A549 (cell line): ENCODE data around the gene GZMM. TPM values are rescaled to one million over a fixed set of nuclear protein-coding genes. Genes with fewer than 3 reads are reported as not detected.

Source experiments
- ATAC-seq, 2 experiments: fragments of 200-7000 bp in 1 of 2; fragments of >200 bp in 1 of 2; cut with Nextera tagmentation in 1 of 2; cut with Tn5 transposase in 1 of 2; 3 replicates each; pipeline versions ENCODE4 v1.8.0 to v1.9.1; 2018 to 2020; ENCODE audit warnings: mild to moderate bottlenecking in 1 of 2, moderate library complexity in 1 of 2
- CTCF ChIA-PET: fragments of 300-600 bp; sonication (Branson Sonifier 250); formaldehyde crosslinking; extraction: SDS; loops from one replicate; lab custom pipeline; 2021; ENCODE audit warnings: antibody characterized with exemption, inconsistent platforms; lab: Yijun Ruan, JAX
- POLR2A ChIA-PET: fragments of 350-600 bp; formaldehyde crosslinking; extraction: SDS; loops from one replicate; lab custom pipeline; 2021; ENCODE audit warnings: antibody characterized with exemption, inconsistent platforms; lab: Yijun Ruan, JAX
- DNase-seq, 2 experiments: peaks; one replicate each; pipeline versions ENCODE4 v3.0.0 to v3.0.0-alpha.2; 2011 to 2016; ENCODE audit warnings: low read depth in 1 of 2, low spot score in 1 of 2
- FAIRE-seq: peaks from 2 replicates; lab custom pipeline; 2011; peaks lifted over from hg19 to GRCh38; lab: Jason Lieb, UNC
- H3K27ac ChIP-seq, 2 experiments: fragments of >200 bp; sonication (Bioruptor Twin); formaldehyde crosslinking; 3 replicates each; pipeline ENCODE4 v1.5.1; 2016 to 2017
- H3K4me1 ChIP-seq: fragments of >200 bp; sonication (Bioruptor Twin); formaldehyde crosslinking; 3 replicates; pipeline ENCODE4 v1.6.1; 2016
- H3K4me2 ChIP-seq: fragments of >200 bp; sonication (Bioruptor Twin); formaldehyde crosslinking; 3 replicates; pipeline ENCODE4 v1.6.1; 2016
- H3K4me3 ChIP-seq: fragments of >200 bp; sonication (Bioruptor Twin); formaldehyde crosslinking; 3 replicates; pipeline ENCODE4 v1.5.1; 2016
- H3K9me3 ChIP-seq: fragments of >200 bp; sonication (Bioruptor Twin); formaldehyde crosslinking; 3 replicates; pipeline ENCODE4 v1.6.1; 2016
- BCL3 ChIP-seq: fragments of >200 bp; sonication (Bioruptor Twin); formaldehyde crosslinking; IDR thresholded peaks from 3 replicates; pipeline ENCODE4 v1.6.1; 2016
- CHD2 ChIP-seq: fragments of 150-350 bp; IDR thresholded peaks from 2 replicates; pipeline ENCODE4 v1.6.1; 2014; ENCODE audit warnings: low read length; ENCODE audit not compliant: partially characterized antibody
- ELK1 ChIP-seq: fragments of 150-350 bp; IDR thresholded peaks from 2 replicates; pipeline ENCODE4 v1.6.1; 2014; ENCODE audit warnings: low read depth, mild to moderate bottlenecking, low read length
- HOXA7 ChIP-seq: fragments of 250-450 bp; sonication (Bioruptor Pico); IDR thresholded peaks from 2 replicates; pipeline ENCODE4 v1.5.0; 2020; ENCODE audit warnings: mild to moderate bottlenecking, moderate library complexity
- HOXB13 ChIP-seq: fragments of 250-450 bp; sonication (Bioruptor Pico); IDR thresholded peaks from 2 replicates; pipeline ENCODE4 v1.5.0; 2020; ENCODE audit warnings: low read depth, mild to moderate bottlenecking, moderate library complexity
- HOXB5 ChIP-seq: fragments of 250-450 bp; sonication (Bioruptor Pico); IDR thresholded peaks from 2 replicates; pipeline ENCODE4 v1.5.0; 2020; ENCODE audit warnings: mild to moderate bottlenecking, moderate library complexity
- MAX ChIP-seq: IDR thresholded peaks from 2 replicates; pipeline ENCODE4 v1.6.1; 2012
- MAZ ChIP-seq: fragments of 150-350 bp; IDR thresholded peaks from 2 replicates; pipeline ENCODE4 v1.6.1; 2014; ENCODE audit warnings: antibody characterized with exemption, low read depth, low read length, borderline replicate concordance
- MYC ChIP-seq: IDR thresholded peaks from 2 replicates; pipeline ENCODE4 v1.6.1; 2012; ENCODE audit warnings: mild to moderate bottlenecking, inconsistent platforms, low read length, improper control_type of control experiment, borderline replicate concordance
- NFE2L2 ChIP-seq: fragments of 150-350 bp; conservative IDR thresholded peaks from 2 replicates; pipeline ENCODE4 v1.6.1; 2014; ENCODE audit warnings: low read length
- NR3C1 ChIP-seq: fragments of >200 bp; sonication (Bioruptor Twin); formaldehyde crosslinking; IDR thresholded peaks from 3 replicates; pipeline ENCODE4 v1.6.1; 2017
- POLR2A ChIP-seq: IDR thresholded peaks from 2 replicates; pipeline ENCODE4 v1.6.1; 2012; ENCODE audit warnings: mild to moderate bottlenecking, low read length
- POLR2AphosphoS2 ChIP-seq: conservative IDR thresholded peaks from 2 replicates; pipeline ENCODE4 v1.6.1; 2012; ENCODE audit warnings: low read length, improper control_type of control experiment, inconsistent platforms
- RFX5 ChIP-seq: fragments of 450-650 bp; IDR thresholded peaks from 2 replicates; pipeline ENCODE4 v1.7.1; 2014; ENCODE audit warnings: antibody characterized with exemption, mild to moderate bottlenecking, moderate library complexity
- RNF2 ChIP-seq: fragments of 200-600 bp; sonication (generic); IDR thresholded peaks from 2 replicates; pipeline ENCODE4 v1.6.1; 2016; ENCODE audit warnings: low read depth, mild to moderate bottlenecking, antibody characterized with exemption, moderate library complexity, borderline replicate concordance
- TFCP2L1 ChIP-seq: fragments of 250-450 bp; sonication (Bioruptor Pico); IDR thresholded peaks from 2 replicates; pipeline ENCODE4 v1.5.0; 2021; ENCODE audit warnings: mild to moderate bottlenecking
- TP53 ChIP-seq: fragments of 250-450 bp; sonication (Bioruptor Pico); IDR thresholded peaks from 2 replicates; pipeline ENCODE4 v1.5.0; 2021; ENCODE audit warnings: mild to moderate bottlenecking, moderate library complexity
- ZFP36 ChIP-seq: fragments of 450-650 bp; IDR thresholded peaks from 2 replicates; pipeline ENCODE4 v1.6.1; 2014; ENCODE audit warnings: borderline replicate concordance; ENCODE audit not compliant: partially characterized antibody
- WGBS: methylation state at CpG from one replicate; pipeline ENCODE4 v1.1.6; 2017; ENCODE audit errors: missing lambda C conversion rate; 5-methylcytosine and 5-hydroxymethylcytosine counted together
- polyA plus RNA-seq, 4 experiments: library from polyadenylated mRNA; depleted of rRNA in 3 of 4; stranded (reverse); fragments of >200 nt; fragmentation: RNase III in 1 of 4; extraction: RNeasy Plus Mini Kit Qiagen cat#74134 plus additional on column Dnase treatment in 1 of 4; gene quantifications; 2 replicates in 3 of 4; 3 replicates in 1 of 4; pipeline ENCODE4 v1.2.3, GENCODE V29; 2011 to 2017

Gene GZMM
- polyA plus RNA-seq, 2 of the 4 experiments (the other 2 are of a cell fraction) = not detected

GRCh38 chr19:512547-513365 is 31.1 kb upstream of the GZMM start:
- POLR2A ChIA-PET = no interaction called here
- H3K4me3 ChIP-seq = no peak overlapping the region
- 84% methylated on average over 36 of the region's 62 CpGs for WGBS

GRCh38 chr19:513368-514165 is 30.3 kb upstream of the GZMM start:
- DNase-seq (no peak), ATAC-seq (no peak), FAIRE-seq (no peak)
- Histone ChIP-seq H3K27ac (no peak overlapping the region), H3K4me2 (no peak overlapping the region), H3K4me1 (peaks cover 9% of the 10 kb centered on the region; the same call in 1 of the 3 replicates), H3K9me3 (no peaks in the 10 kb centered on the region), H3K4me3 (no peak overlapping the region)
- POLR2A ChIA-PET = no interaction called here
- CTCF ChIA-PET = no interaction called here
- TF ChIP-seq NR3C1 = no peak
- no peak for TF ChIP-seq POLR2AphosphoS2
- no peak for TF ChIP-seq CHD2
- no peak for TF ChIP-seq HOXA7 (CRISPR knock-in tag)
- no peak for TF ChIP-seq POLR2A
- TF ChIP-seq ZFP36 = peak; percentile 34
- WGBS = 82% methylated on average over 2 of the region's 10 CpGs

More at GRCh38 chr19:512547-513365, 31.1 kb upstream of the GZMM start:
- no peak overlapping the region for H3K4me2 ChIP-seq
- ATAC-seq = no peak
- TF ChIP-seq RFX5 = no peak
- TF ChIP-seq, all 56 proteins: peak for 0
- DNase-seq (no peak), FAIRE-seq (no peak)
- CTCF ChIA-PET = no interaction called here
- H3K4me1 ChIP-seq = peaks cover 8% of the 10 kb centered on the region; the same call in 1 of the 3 replicates
- H3K9me3 ChIP-seq = no peaks in the 10 kb centered on the region
- no peak overlapping the region for H3K27ac ChIP-seq

GRCh38 chr19:514166-514663 is 29.6 kb upstream of the GZMM start:
- H3K4me2 ChIP-seq = no peak overlapping the region
- no peaks in the 10 kb centered on the region for H3K9me3 ChIP-seq
- DNase-seq = no peak
- ChIA-PET POLR2A (no interaction called here), CTCF (interaction anchor here (1.3 kb wide), 1 partner anchor 8 kb away, joined by 5 read pairs; no protein-coding TSS in a partner anchor)
- no peak overlapping the region for H3K27ac ChIP-seq
- TF ChIP-seq MYC (no peak), HOXB13 (CRISPR knock-in tag) (no peak), MAZ (no peak), TFCP2L1 (CRISPR knock-in tag) (no peak), ELK1 (no peak), RFX5 (no peak), HOXB5 (CRISPR knock-in tag) (no peak), BCL3 (no peak), MAX (no peak), ZFP36 (no peak), NFE2L2 (no peak), TP53 (CRISPR knock-in tag) (no peak), RNF2 (no peak)
- H3K4me1 ChIP-seq = peaks cover 8% of the 10 kb centered on the region; the same call in 1 of the 3 replicates
- WGBS = 89% methylated on average over 6 of the region's 9 CpGs
- ATAC-seq = no peak
- H3K4me3 ChIP-seq = no peak overlapping the region
- no peak for FAIRE-seq
